Measurements from ENCODE around the gene ARHGEF37. TPM values are rescaled to one million over a fixed set of nuclear protein-coding genes. Genes with fewer than 3 reads are reported as not detected.

The ARHGEF37 gene
- total and polyA plus RNA-seq, 2 of the 8 experiments (the other 6 are each of a cell fraction or from before 2014, with no cell fraction given), result 0.21 to 0.48 TPM

GRCh38 chr5:149581192-149581861 is at the start of gene ARHGEF37 (continued):
- TF ChIP-seq, protein P1, sequence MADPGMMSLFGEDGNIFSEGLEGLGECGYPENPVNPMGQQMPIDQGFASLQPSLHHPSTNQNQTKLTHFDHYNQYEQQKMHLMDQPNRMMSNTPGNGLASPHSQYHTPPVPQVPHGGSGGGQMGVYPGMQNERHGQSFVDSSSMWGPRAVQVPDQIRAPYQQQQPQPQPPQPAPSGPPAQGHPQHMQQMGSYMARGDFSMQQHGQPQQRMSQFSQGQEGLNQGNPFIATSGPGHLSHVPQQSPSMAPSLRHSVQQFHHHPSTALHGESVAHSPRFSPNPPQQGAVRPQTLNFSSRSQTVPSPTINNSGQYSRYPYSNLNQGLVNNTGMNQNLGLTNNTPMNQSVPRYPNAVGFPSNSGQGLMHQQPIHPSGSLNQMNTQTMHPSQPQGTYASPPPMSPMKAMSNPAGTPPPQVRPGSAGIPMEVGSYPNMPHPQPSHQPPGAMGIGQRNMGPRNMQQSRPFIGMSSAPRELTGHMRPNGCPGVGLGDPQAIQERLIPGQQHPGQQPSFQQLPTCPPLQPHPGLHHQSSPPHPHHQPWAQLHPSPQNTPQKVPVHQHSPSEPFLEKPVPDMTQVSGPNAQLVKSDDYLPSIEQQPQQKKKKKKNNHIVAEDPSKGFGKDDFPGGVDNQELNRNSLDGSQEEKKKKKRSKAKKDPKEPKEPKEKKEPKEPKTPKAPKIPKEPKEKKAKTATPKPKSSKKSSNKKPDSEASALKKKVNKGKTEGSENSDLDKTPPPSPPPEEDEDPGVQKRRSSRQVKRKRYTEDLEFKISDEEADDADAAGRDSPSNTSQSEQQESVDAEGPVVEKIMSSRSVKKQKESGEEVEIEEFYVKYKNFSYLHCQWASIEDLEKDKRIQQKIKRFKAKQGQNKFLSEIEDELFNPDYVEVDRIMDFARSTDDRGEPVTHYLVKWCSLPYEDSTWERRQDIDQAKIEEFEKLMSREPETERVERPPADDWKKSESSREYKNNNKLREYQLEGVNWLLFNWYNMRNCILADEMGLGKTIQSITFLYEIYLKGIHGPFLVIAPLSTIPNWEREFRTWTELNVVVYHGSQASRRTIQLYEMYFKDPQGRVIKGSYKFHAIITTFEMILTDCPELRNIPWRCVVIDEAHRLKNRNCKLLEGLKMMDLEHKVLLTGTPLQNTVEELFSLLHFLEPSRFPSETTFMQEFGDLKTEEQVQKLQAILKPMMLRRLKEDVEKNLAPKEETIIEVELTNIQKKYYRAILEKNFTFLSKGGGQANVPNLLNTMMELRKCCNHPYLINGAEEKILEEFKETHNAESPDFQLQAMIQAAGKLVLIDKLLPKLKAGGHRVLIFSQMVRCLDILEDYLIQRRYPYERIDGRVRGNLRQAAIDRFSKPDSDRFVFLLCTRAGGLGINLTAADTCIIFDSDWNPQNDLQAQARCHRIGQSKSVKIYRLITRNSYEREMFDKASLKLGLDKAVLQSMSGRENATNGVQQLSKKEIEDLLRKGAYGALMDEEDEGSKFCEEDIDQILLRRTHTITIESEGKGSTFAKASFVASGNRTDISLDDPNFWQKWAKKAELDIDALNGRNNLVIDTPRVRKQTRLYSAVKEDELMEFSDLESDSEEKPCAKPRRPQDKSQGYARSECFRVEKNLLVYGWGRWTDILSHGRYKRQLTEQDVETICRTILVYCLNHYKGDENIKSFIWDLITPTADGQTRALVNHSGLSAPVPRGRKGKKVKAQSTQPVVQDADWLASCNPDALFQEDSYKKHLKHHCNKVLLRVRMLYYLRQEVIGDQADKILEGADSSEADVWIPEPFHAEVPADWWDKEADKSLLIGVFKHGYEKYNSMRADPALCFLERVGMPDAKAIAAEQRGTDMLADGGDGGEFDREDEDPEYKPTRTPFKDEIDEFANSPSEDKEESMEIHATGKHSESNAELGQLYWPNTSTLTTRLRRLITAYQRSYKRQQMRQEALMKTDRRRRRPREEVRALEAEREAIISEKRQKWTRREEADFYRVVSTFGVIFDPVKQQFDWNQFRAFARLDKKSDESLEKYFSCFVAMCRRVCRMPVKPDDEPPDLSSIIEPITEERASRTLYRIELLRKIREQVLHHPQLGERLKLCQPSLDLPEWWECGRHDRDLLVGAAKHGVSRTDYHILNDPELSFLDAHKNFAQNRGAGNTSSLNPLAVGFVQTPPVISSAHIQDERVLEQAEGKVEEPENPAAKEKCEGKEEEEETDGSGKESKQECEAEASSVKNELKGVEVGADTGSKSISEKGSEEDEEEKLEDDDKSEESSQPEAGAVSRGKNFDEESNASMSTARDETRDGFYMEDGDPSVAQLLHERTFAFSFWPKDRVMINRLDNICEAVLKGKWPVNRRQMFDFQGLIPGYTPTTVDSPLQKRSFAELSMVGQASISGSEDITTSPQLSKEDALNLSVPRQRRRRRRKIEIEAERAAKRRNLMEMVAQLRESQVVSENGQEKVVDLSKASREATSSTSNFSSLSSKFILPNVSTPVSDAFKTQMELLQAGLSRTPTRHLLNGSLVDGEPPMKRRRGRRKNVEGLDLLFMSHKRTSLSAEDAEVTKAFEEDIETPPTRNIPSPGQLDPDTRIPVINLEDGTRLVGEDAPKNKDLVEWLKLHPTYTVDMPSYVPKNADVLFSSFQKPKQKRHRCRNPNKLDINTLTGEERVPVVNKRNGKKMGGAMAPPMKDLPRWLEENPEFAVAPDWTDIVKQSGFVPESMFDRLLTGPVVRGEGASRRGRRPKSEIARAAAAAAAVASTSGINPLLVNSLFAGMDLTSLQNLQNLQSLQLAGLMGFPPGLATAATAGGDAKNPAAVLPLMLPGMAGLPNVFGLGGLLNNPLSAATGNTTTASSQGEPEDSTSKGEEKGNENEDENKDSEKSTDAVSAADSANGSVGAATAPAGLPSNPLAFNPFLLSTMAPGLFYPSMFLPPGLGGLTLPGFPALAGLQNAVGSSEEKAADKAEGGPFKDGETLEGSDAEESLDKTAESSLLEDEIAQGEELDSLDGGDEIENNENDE (IDR thresholded peaks at IDR 0.05; ENCODE audit: insufficient replicate concordance, low read length), result no peak
- TF ChIP-seq FOSL1 (IDR thresholded peaks at IDR 0.05; ENCODE audit: insufficient read depth, low read depth, low read length) (no peak), ZNF274 (IDR thresholded peaks at IDR 0.05; ENCODE audit: borderline replicate concordance, extremely low read depth, low read length) (no peak), KDM1A (IDR thresholded peaks at IDR 0.05; ENCODE audit: borderline replicate concordance, low read length) (no peak), SP2 (IDR thresholded peaks at IDR 0.05; ENCODE audit: low read length) (no peak), MAFK (IDR thresholded peaks at IDR 0.05; ENCODE audit: low read depth, low read length) (no peak), GTF2F1 (IDR thresholded peaks at IDR 0.05; ENCODE audit: borderline replicate concordance, low read depth, low read length) (no peak)
